GM19035 (cell line): ENCODE data around the gene MAP7.

Source experiments
- ATAC-seq: cut with Tn5 transposase; IDR thresholded peaks from one replicate; pipeline ENCODE4 v1.9.1; 2021; ENCODE audit not compliant: unreplicated experiment

Gene MAP7

DNA sequence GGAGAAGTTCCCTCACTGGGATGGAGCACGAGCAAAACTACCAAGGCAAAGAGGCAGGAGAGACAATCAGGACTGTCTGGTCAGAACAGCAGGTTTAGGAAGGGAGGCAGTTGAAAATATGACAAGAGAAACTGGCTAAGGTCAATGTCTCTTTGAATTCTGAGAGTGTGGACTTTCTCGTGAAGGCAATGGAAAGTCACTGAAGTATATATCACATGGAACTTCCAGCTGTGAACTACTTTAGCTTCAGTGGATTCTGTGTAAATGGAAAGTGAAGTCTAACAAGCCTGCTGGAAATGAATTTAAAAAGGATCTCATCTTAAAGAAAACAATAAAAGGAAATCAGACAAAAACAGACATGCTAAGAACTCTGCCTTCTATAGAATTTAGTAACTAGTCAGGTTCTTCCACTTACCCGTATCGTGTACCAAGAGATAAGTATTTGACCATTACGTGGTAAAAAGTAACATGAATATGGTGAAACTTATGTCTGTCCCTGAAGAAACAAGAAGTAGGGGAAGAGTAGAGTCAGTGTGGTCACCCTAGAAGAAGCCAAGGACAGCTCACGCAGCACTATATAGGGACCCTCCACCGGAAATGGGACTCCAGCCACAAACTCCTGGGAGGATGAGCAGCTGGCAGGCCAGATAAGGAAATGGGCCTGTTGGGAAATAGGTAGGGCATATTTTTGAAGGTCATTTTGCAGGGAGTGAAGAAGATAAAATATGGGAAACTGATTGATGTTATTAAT is 123.4 kb downstream of the MAP7 start:
- ATAC-seq, result no peak

DNA sequence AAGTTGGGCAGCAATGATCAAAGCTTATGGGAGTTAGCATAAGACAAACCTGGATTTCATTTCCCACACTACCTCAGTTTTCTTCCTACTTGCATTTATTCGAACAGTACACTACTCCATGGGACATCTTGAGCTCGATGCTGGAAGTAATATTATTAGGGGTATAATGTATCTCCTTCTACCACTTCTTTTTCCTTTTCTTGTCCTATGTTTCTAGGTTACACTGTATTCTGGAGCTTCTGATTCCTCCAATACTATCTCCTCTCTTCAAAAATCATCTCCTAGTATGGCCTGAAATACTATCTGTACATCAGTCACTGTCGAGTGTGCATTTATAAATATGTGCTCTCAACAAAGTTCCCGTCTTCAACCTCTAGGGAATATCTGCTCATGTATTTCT is 124.4 kb downstream of the MAP7 start:
- ATAC-seq, result no peak

DNA sequence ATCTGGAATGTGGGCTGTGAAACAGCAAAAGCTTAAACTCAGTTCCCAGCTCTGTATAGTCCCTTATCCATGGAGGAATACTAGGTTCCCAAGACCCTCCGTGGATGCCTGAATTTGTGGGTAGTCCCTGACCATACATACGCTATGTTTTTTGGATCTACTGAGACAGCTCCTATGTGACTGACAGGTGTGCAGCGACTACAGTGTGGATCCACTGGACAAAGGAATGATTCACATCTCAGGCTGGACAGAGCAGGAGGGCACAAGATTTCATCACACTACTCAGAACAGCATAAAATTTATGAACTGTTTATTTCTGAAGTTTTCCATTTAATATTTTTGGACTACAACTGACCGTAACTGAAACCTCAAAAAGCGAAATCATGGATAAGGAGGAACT is 125.3 kb downstream of the MAP7 start:
- no peak for ATAC-seq

DNA sequence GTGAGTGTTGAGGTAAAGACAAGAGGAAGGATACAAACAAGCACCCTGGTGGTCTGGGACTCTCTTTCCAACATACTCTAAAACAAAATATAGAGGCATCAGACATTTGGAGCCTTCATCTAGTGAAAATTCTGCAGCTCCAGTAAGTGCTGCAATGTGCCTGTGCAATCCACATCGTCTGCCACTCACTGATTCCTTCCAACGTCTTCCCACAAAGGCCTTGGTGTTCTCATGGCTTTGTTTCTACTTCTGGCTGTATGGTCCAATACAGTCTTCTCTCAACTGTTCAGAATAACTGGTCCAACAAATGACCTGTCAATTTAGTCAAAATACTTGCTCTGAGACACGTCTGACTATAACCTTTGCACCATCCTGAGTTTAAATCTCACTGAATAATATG is 125.8 kb downstream of the MAP7 start:
- no peak for ATAC-seq

- ATAC-seq, result no peak
Measured at GRCh38 chr6:136421537-136422158, 128.6 kb downstream of the MAP7 start.

DNA sequence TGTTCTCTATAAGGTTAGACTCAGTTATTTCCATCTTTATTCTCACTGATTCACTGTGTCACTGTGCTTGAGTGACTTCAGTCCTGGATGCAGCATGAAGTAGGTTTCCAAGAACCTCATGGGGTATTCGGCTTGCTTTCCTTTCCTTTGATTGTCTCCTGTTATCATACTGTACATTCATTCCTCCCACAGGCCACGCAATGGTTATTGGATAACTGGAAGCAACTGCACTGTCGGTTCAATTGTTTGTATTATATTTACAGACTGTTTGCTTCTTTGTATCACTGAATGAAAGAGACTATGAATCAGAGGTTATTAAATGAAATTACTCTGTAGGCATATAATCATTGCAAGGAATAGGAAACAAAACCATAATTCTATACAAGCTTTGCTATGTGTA is 129.4 kb downstream of the MAP7 start:
- ATAC-seq, result no peak

GRCh38 chr6:136415351-136416007 is 134.7 kb downstream of the MAP7 start:
- no peak for ATAC-seq

- no peak for ATAC-seq
Measured at GRCh38 chr6:136412410-136412809, 137.8 kb downstream of the MAP7 start.

DNA sequence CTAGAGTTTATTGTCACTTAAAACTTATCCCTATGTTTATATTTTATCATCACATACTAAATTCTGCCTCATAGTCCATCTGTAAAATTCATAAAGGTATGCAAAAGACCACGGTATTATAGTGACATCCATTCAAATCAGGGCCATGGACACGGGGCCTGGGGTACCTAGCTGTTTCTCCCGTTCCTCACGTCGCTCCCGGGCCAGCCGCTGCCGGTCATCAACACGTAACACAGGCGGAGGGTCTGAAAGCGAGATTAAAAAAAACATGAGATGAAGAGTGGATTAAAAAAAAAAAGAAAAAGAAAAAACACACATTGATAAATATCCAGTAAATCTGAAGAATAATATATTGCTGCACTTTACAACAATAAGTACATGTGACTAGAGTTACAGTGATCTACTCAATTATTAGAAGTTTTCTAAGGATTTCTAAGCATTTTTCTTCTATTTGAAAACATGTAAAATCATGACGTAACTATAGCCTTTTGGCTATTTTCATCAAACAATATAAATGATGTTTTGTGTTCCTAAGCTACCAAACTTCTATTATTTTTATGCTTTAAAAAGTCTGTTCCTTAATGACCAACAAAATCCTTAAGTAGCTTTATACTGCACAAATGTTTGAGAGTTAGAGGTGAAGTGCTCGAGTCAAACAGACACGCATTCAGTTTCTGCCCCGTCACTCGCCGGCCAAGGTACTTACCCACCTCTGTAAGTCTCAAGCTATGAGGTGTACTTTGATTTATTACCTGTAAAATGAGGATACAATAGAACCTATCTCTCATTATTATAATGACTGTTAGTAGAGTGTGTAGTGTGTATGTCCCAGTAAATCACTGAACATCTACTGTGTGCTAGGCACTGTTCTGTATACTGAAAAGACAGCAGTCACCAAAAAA is 138.5 kb downstream of the MAP7 start:
- no peak for ATAC-seq

- no peak for ATAC-seq
Measured at GRCh38 chr6:136411025-136411325, 139.2 kb downstream of the MAP7 start.

GRCh38 chr6:136410201-136411024 is 139.8 kb downstream of the MAP7 start:
- ATAC-seq, result peak; percentile 88

- no peak for ATAC-seq
Measured at GRCh38 chr6:136409597-136409996, 140.6 kb downstream of the MAP7 start.

DNA sequence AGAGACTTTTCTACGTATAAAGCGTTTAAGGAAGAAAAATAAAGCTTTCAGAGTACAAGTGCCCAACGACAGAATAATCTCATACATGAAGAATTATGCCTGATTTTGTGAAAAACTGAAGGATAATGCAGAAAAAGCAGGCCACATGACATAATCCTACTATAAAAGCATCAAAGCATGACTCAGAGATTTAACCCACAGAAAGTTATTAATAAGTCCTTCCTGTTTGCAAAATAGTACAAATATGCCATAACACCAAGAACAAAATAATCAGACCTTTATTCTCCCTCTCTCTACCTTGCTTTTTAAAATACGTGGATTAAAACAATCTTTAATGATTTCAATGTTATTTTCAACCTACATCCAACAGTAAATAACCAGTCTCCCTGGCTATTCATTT is 142.0 kb downstream of the MAP7 start:
- no peak for ATAC-seq

- no peak for ATAC-seq
Measured at GRCh38 chr6:136405420-136406029, 144.7 kb downstream of the MAP7 start.

- no peak for ATAC-seq
Measured at GRCh38 chr6:136404627-136405419, 145.4 kb downstream of the MAP7 start.

DNA sequence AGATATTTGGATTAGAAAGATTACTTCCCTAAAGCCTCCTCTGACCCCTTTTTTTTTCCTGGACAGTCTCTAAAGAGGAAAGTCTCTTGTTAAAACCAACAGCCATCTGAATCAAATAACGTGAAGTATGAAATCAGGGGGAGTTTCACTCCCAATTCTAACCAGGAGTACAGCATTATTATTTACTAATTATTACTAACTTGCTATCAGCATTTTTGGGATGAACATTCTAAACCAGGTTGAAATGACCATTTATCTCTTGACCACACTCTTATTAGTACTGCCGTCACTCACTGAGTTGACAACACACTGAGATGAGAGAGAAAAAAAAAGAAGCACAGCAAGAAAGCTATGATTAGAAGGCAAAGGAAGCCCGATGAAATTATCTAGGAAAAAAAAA is 146.2 kb downstream of the MAP7 start:
- no peak for ATAC-seq

DNA sequence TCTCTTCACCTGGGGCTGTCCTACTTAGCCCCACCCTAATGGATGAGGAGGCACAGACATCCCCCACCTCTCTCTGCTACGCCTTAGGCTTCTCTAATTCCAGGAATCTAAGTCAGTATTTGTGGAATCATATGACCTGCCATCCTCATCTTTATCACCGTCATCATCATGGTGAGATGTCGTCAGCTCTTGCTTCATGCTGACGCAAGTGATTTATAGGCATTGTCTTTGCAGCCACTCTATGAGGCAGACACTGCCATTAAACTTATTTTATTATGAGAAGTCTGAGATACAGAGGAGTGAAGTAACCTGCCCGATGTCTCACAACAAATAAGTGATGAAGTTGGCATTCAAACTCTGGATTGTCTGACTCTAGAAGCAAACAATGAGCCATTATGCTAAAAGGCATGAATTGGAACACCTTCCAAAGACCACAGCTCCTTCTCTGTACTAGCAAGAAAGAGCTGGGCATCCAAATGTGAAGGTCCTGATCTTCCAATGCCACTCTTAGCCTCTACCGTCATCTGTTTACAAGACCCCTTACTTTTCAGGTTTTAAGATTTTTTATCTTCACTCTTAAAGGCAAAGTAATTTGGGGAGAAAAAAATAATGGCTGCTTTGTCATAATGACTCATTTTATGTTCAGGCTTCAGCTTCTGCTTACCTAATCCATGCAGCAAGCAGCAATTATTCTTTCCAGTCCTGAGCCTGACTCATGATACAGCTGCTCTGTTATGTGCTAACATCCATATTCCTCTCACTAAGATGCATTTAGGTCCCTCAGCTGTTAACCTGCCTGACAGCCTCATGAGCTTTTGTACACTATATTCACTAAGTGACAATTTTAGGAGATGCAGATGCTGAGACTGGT is 146.9 kb downstream of the MAP7 start:
- ATAC-seq, result no peak

GRCh38 chr6:136401749-136402148 is 148.5 kb downstream of the MAP7 start:
- no peak for ATAC-seq
